H1 (cell line): ENCODE measurements around the gene RPL31. TPM values are rescaled to one million over a fixed set of nuclear protein-coding genes. Genes with fewer than 3 reads are reported as not detected.

Experiments used
- BACH1 ChIP-seq: IDR thresholded peaks from 2 replicates; pipeline ENCODE4 v1.6.1; 2012; ENCODE audit warnings: low read length, improper control_type of control experiment
- GTF2F1 ChIP-seq: IDR thresholded peaks from 2 replicates; pipeline ENCODE4 v1.6.1; 2012; ENCODE audit warnings: low read depth, low read length, improper control_type of control experiment, borderline replicate concordance
- TEAD4 ChIP-seq: IDR thresholded peaks from 2 replicates; pipeline ENCODE4 v1.6.1; 2012; ENCODE audit warnings: low read depth, low read length, inconsistent platforms, mixed read lengths
- polyA plus RNA-seq, 7 experiments: library from polyadenylated mRNA; depleted of rRNA in 3 of 7; stranded (reverse) in 5 of 7; unstranded in 2 of 7; fragments of >200 nt in 5 of 7; fragments of 200-250 nt in 2 of 7; gene quantifications; 1 replicate in 5 of 7; 2 replicates in 1 of 7; 4 replicates in 1 of 7; pipeline versions ENCODE4 v1.2.1 to v1.2.3, GENCODE V29; 2011 to 2013; ENCODE audit warnings: missing spikeins in 2 of 7, mixed read lengths in 2 of 7
- total RNA-seq: library from RNA; stranded (reverse); fragmentation: NEBNext Ultra II Directional; extraction: Animal tissue kit (Norgen Biotek cat#: 25700); gene quantifications from 2 replicates; pipeline ENCODE4 v1.2.1, GENCODE V29; 2021

The RPL31 gene
- total and polyA plus RNA-seq, 2 of the 8 experiments (the other 6 are each of a cell fraction or from before 2014, with no cell fraction given), result 1,463 to 1,722 TPM

DNA sequence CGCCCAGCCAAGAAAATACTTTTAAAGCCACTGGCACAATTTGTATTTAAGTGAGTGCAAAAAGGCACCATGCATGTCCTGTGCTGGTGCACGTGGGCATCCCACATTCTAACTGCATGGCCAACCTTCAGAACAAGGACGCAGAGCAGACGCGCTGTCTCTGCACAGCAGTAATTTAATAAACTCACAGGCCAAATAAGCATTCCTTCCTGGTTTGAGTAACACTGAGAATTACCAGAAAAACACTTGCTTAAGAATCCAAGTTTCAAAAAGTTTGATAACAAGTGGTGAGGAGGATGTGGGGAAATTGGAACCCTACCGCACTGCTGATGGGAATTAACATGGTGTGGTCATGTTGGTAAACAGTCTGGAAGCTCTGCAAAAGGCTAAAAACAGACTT, 38.7 kb downstream of the RPL31 start (continued):
- TF ChIP-seq GTF2F1, result no peak
- no peak for TF ChIP-seq TEAD4
- TF ChIP-seq BACH1, result no peak
